Ureter (tissue), 1 donor: ENCODE measurements around the gene GAPDHS. TPM values are rescaled to one million over a fixed set of nuclear protein-coding genes. Genes with fewer than 3 reads are reported as not detected.

Experiments used
- DNase-seq: peaks from one replicate; pipeline ENCODE4 v3.0.0-alpha.2; 2020; ENCODE audit warnings: low spot score
- total RNA-seq: library from RNA; stranded (reverse); gene quantifications from one replicate; pipeline ENCODE4 v1.2.4, GENCODE V29; 2023
- donor health status: DM: yes; HTN: yes; CAD: no.

Gene GAPDHS
- total RNA-seq, 1 donor from 2014 or later: not detected

DNA sequence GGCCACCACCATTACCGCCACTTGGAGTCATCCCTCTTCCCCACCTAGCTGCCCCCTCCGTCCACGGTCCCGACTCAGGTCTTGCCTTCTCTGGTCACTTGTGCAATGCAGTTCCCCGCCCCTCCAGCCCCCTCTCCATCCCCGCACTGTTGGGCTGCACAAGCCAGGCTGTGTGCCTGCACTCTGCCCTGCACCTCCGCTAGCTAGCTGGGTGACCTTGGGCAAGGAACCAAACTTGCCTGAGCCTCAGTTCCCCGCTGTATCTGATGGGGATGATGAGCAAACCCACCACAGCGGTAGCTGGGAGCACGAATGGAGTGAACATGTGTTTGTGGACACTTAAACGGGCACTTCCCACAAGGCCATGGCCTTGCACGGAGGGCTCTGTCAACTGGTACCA, 6.6 kb downstream of the GAPDHS start:
- DNase-seq: no peak

- DNase-seq: no peak
Observed at GRCh38 chr19:35540356-35540927, 7.2 kb downstream of the GAPDHS start.

DNA sequence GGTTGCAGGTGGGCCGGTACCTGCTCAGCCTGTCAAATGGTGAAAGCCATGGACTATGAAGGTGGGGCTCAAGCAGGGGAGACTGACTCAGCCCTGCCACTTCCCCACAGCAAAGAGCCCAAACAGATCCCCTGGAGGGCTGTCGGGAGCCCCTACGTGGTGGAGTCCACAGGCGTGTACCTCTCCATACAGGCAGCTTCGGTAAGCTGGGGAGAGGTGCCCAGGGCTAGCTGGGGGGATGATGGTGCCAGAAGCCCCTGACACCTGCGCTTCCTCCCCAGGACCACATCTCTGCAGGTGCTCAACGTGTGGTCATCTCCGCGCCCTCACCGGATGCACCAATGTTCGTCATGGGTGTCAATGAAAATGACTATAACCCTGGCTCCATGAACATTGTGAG, 9.0 kb downstream of the GAPDHS start:
- no peak for DNase-seq

GRCh38 chr19:35543280-35544109, 10.2 kb downstream of the GAPDHS start:
- DNase-seq: no peak

DNA sequence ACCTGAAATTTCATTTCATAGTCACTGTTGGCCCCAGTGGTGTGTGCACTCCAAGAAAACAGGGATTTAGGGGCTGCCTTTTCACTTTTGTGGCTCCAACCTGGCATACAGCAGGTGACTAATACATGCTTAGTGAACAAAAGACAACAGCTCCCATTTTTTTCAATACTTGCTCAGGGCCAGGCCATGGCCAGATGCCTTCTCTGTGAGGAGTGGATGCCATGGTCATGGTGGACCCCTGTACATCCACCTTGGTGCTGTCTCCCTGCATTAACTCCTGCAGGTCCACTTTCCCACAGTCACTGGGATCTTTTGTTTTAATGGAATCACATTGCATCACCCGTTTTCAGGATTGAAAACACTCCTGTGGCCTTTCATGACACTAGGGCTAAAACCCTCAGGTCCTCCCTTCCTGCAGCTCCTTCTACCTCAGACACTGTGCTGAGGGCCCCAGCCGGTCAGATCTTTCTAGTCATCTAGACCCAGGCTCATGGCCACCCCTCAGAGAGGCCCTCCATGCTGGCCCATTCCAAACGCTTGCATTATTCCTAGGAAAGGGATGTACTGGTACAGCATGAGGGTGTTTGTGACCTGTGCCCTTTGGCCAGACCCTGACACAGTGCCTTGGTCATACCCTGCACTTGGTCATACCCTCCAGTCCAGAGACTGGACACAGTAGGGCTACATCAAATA, 11.0 kb downstream of the GAPDHS start:
- DNase-seq: no peak

- DNase-seq: peak; percentile 94
Observed at GRCh38 chr19:35545001-35545854, 12.0 kb downstream of the GAPDHS start, which contains the start of gene TMEM147. TMEM147 (plus strand) TSS chr19:35545626; CDS start chr19:35545740, 114 bp downstream.

DNA sequence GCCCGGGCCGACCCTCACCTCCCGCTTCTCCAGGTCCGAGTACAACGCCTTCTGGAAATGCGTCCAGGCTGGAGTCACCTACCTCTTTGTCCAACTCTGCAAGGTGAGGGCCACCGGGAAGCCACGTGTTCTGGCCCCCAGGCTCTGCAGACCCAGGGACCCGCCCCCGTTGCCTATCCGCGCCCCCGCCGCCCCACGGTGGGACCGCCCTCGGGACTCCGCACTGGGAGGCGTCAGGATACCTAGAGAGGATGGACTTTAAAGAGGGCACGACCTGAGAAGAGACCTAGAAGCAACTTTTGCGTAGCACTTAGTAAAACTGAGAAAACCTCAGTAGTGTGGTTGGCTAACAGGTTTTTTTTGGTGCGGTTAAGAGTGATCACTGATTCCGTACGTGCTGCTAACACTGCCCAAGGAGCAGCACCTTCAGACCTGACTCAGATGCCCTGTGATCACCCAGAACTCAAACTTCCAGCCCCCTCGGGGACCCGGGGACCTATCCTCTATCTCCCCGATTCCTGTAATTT, 12.7 kb downstream of the GAPDHS start:
- DNase-seq: no peak

DNA sequence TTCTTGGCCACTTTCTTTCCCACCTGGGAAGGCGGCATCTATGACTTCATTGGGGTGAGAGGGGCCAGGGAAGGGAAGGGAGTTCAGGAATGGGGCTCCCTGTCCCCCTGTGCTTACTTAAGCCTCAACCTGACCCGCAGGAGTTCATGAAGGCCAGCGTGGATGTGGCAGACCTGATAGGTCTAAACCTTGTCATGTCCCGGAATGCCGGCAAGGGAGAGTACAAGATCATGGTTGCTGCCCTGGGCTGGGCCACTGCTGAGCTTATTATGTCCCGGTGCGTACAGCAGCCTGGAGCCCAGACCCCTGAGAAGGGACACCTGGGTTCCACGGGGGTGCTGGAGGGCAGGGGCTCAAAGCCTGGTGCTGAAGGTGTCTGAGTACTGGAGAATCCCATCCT, 13.3 kb downstream of the GAPDHS start:
- DNase-seq: no peak

- no peak for DNase-seq
Observed at GRCh38 chr19:35549174-35549788, 16.0 kb downstream of the GAPDHS start.

DNA sequence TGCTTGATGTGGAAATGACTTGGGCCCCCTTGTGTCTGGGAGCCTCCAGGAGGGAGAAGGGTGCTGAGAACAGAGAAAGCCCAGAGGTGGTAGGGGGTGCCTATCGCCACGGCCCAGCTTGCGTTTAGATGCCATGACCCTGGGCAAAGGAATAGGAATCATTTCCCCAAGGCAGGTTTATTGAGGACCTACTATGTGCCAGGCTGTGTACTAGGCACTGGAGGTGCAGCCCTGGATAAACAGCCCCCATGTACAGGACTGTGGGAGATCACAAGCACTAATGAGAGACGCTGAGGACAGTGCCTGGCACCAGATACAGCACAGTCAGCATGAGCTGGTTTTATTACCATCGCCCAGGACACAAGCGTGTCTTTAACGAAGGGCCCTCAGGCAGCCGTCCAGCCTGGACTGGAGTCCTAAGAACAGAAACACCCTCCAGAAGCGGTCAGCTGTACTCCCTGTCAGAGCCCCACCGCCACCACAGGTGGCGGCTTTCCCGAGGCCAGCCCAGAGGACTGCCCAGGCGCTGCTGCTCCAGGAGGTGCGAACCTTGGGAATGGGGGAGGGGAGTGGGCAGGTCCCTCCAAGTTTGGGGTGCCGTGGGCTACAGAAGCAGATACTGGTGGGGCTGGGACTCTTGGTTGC, 16.7 kb downstream of the GAPDHS start:
- DNase-seq: no peak

DNA sequence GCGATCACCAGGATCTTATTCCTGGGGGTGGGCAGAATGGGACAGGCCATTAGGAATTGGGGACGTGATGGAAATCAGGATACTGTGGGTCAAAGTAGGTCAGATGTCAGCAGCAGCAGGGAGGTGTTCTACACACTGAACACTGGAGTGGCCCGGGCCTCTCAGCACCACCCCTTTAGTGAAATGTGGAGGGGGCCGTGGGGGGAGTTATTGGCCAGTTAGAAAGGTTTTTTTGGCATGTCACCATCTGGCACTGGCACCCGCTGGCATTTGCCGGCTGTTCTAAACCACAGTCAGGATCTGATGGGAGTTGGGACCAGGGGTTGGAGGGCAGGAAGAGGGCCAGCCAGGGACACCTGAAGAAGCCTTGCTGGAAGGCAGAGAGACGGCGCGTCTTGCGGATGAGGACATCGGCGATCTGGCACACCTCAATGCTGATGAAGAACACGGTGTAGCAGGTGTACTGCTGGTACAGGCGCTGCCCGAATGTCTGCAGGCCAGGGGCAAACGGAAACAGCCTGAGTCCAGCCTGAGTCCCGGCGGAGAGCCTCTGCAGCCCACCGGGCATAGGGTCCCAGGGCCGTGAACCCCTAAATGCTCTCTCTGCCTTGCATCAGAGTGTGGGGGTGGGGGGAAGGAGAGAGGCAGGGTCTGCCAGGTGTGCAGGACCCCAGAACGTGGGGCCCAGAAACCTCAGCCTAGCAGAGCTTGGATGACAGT, 18.0 kb downstream of the GAPDHS start:
- no peak for DNase-seq

DNA sequence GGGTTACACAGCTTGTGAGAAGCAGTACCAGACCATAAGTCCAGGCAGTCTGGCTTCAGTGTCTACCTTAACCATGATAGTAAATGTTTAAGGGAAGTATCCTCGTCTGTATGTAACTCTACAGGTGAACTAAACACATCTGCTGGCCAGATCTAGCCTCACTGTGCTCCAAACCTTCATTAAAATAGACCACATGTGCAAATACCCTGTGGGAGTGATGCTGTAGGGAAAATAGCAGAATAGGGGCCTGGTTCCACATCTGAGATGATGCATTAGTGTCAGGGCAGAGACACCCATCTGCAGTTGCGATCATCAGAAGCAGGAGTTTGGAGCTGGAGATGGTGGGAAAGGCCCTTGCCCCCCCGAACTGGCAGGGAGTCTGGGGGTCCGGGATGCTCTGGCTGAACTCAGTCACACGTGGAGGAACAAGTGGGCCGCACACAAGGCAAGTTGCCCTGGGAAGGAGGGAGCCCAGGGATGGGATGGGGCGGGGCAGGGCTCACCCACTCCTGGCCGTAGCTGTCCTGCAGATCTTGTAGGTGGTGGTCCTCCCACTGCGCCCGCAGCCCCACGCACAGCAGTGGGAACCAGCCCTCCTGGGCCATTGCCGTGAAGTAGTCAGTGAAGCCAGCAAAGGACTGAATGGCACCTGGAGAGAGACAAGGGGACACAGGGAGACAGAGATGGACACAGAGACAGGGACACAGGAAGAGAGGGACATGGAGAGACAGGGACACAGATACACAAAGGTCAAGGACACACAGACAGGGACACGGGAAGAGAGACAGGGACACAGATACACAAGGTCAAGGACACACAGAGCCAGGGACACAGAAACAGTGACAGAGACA, 19.5 kb downstream of the GAPDHS start:
- DNase-seq: no peak

- no peak for DNase-seq
Observed at GRCh38 chr19:35553385-35554000, 20.2 kb downstream of the GAPDHS start.

GRCh38 chr19:35554076-35554475, 20.8 kb downstream of the GAPDHS start:
- DNase-seq: no peak

- DNase-seq: no peak
Observed at GRCh38 chr19:35555301-35556005, 22.2 kb downstream of the GAPDHS start.

- DNase-seq: no peak
Observed at GRCh38 chr19:35556025-35556590, 22.9 kb downstream of the GAPDHS start.

DNA sequence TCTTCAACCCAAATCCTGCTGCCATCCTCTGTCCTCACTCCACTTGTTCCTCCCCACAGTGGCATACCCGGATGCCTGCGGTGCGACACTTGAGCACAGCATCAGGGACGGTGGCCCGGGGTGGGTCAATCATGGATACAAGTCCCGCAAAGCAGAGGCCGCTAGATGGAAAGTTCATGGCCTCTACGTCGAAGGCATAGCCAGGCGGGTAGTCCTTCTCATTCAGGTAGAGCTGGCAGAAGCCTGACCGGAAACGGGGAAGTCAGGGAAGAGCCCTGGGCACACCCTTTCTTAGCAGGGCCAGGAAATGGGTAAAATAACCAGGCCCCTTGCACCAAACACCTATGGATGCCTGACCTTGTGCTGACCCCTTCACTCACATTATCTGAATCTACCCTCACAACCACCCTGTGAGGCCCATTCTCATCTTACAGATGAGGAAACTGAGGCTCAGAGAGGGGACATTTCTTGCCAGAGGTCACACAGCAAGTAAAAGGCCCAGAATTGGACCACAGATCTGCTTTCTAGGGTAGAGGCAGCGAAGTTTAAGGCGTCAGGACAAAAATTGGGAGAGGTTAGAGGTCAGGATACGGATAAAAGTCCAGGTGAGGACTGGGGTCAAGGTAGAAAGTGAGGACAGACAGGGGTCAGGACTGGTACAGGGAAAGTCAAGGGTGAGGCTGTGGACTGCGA, 23.7 kb downstream of the GAPDHS start:
- DNase-seq: no peak
